C4-2B (cell line): ENCODE data around the gene UCP2.

Source experiments
- H3K27ac ChIP-seq: fragments of 450-650 bp; 2 replicates; pipeline ENCODE4 v1.5.1; 2017
- CTCF ChIP-seq: fragments of 450-650 bp; conservative IDR thresholded peaks from 2 replicates; pipeline ENCODE4 v1.5.1; 2017; ENCODE audit warnings: mild to moderate bottlenecking
- ZFX ChIP-seq: fragments of 450-650 bp; IDR thresholded peaks from 2 replicates; pipeline ENCODE4 v1.6.1; 2017

The UCP2 gene

GRCh38 chr11:73969991-73970800, 12.4 kb downstream of the UCP2 start:
- no peak for TF ChIP-seq CTCF
- no peak for TF ChIP-seq ZFX

GRCh38 chr11:73969091-73969490, 13.6 kb downstream of the UCP2 start:
- TF ChIP-seq ZFX, result no peak
- TF ChIP-seq CTCF, result no peak
- H3K27ac ChIP-seq, result no peak overlapping the region

More at GRCh38 chr11:73969991-73970800, 12.4 kb downstream of the UCP2 start:
- H3K27ac ChIP-seq, result no peak overlapping the region

- no peak overlapping the region for H3K27ac ChIP-seq
- TF ChIP-seq ZFX (no peak), CTCF (no peak)
Measured at GRCh38 chr11:73968356-73968966, 14.2 kb downstream of the UCP2 start.

- TF ChIP-seq CTCF, result no peak
Measured at GRCh38 chr11:73965764-73966121, 16.9 kb downstream of the UCP2 start.

GRCh38 chr11:73965076-73965763, 17.4 kb downstream of the UCP2 start:
- TF ChIP-seq CTCF (no peak), ZFX (no peak)
- H3K27ac ChIP-seq, result no peak overlapping the region

More at GRCh38 chr11:73965764-73966121, 16.9 kb downstream of the UCP2 start:
- H3K27ac ChIP-seq, result no peak overlapping the region

GRCh38 chr11:73963861-73964260, 18.8 kb downstream of the UCP2 start:
- TF ChIP-seq CTCF (no peak), ZFX (no peak)
- H3K27ac ChIP-seq, result no peak overlapping the region

GRCh38 chr11:73962101-73962705, 20.4 kb downstream of the UCP2 start:
- TF ChIP-seq CTCF, result no peak
- TF ChIP-seq ZFX, result no peak

More at GRCh38 chr11:73962101-73962705, 20.4 kb downstream of the UCP2 start:
- H3K27ac ChIP-seq, result no peak overlapping the region
